Left forelimb (tissue), 1 donor: ENCODE results near the gene WDR59.

ENCODE experiments used
- DNase-seq: peaks from one replicate; pipeline ENCODE4 v3.0.0-alpha.2; 2018; ENCODE audit warnings: low spot score

Gene WDR59

DNA sequence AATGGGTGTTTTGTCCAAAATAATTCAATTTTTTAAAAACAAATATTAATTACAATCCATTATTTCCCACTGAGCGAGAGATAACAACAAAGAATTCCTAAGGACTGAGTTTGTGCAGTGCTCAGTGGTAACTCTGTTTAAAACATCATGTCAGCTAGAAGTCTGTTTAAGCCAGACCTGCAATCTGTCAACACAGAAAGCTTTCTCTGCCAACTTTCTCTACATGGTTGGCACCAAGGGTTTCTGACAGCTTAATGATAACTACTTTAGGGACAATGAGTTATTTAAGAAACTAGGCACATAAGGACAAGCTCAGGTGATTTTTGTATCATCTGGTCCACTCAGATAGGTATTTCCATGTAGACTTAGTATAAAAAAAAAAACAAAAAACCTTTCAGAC lies 81.8 kb downstream of the WDR59 start:
- no peak for DNase-seq

GRCh38 chr16:74902161-74902560 lies 82.8 kb downstream of the WDR59 start:
- DNase-seq = no peak

GRCh38 chr16:74901606-74902005 lies 83.3 kb downstream of the WDR59 start:
- DNase-seq = no peak

GRCh38 chr16:74899816-74900215 lies 85.1 kb downstream of the WDR59 start:
- DNase-seq = no peak

GRCh38 chr16:74898659-74899058 lies 86.3 kb downstream of the WDR59 start:
- DNase-seq = no peak

GRCh38 chr16:74896389-74897370 lies 88.2 kb downstream of the WDR59 start:
- no peak for DNase-seq

GRCh38 chr16:74893541-74893940 lies 91.4 kb downstream of the WDR59 start:
- DNase-seq = no peak

DNA sequence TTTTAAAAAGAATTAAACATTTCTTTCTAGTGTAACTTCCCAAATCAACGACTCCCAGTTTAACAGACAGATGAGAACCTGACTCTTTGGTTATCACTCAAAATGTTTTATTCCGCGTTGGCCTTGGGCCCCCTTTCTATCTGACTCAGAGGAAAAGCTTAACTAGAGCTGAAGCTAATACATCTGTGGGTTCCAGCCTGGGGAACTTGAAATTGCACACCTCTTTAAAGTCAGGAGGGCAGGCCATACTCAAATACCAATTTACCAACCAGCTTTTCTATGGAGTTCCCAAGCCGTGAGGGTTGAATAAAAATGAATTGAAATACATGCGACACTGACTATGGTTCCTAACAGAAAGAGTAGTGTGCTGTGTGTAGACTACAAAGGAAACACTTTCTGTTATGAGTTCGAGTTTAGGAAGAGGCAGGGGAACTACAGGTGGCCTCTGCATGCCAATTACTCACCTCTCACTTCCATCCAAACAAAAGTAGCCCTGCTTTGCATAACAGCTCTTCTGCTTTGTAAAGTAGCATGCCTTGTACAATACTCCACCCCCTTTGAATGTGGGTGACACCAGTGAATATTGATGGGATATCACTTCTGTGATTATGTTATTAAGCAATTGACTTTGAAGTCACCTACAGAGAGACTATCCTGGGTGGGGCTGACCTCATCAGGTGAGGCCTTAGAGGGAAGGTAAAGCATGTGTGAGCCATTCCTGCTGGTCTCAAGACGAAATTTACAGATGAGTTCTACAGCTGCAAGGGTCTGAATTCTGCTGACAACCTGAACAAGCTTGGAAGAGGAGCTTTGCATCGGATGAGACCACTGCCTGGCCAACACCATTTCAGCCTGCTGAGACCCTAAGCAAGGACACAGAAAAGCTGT lies 92.1 kb downstream of the WDR59 start:
- DNase-seq = no peak

DNA sequence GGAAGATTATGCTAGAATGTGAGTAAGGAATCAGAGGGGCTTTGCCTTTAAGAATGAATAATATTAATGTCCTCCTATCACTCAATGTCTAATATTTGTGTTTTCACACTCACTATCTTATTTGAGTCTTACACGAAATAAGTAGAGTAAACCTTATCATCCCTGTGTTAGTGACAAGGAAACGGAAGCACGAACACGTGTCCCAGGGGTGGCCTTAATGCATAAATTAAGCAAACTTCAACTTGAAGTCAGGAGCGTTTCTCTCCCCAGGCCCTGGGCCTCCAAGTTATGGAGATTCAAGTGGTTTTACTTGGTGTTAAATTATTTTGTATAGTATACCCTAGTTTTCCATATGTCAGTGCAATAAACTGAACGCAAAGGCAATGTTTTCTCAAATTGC lies 96.0 kb downstream of the WDR59 start:
- no peak for DNase-seq

DNA sequence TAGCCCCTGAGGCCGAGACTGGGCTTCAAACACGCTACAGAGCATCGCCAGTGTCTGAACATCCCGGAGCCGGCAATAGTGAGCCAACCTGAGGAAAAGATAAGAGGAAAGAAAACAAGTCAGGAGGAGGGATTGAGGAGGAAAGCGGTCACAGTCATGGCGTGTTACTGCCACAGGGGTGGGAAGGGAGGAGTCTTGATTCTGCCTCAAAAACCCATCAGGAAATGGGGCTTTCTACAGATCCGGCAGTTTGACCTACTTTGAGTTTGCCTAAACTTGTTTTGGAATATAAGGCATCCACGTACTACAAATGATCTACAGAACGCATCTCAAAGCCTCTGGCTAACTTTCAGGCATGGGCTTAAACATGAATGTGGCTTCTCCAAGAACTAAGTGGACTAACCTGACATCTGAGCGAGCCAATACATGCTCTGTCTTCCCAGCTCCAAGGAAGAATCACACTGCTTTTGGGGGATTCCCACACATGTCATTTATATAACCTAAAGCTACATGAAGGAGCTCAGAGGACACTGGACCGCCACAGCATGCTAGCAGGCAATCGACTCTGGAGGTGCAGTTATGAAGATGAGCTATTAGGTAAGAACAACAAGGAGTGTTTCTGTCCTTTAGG lies 96.6 kb downstream of the WDR59 start:
- no peak for DNase-seq

DNA sequence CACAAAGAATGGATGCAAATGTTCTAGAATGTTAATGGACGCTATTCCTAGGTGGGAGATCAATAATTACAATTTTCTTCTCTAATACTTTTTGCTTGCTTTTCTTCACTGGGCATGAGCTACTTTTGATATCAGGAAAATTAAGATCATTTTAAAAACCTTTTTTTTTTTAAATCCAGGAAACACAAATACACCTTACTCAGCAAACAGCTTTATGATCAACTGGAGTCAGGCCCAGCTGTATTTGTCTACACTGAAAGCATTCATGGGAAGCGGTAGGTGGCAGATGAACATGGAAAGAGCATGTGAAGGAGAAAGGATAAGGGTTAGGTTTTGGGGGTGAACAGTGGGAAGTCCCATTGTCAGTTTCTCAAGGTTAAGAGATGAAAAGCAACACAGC lies 97.8 kb downstream of the WDR59 start:
- DNase-seq = no peak

DNA sequence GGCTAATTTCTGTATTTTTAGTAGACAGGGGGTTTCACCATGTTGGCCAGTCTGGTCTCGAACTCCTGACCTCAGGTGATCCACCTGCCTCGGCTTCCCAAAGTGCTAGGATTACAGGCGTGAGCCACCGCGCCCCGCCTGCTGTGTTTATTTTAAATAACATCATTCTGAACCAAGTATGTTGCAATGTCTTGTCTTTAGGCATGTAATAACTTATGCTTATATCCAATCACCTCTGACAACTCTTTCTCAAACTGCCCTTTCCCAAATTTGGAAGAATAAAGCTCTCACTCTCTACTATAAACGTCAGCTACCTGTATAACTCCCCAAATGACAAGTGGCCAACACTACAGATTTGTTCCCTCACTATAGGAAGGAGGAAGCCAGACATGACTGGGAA lies 107.2 kb downstream of the WDR59 start:
- no peak for DNase-seq

DNA sequence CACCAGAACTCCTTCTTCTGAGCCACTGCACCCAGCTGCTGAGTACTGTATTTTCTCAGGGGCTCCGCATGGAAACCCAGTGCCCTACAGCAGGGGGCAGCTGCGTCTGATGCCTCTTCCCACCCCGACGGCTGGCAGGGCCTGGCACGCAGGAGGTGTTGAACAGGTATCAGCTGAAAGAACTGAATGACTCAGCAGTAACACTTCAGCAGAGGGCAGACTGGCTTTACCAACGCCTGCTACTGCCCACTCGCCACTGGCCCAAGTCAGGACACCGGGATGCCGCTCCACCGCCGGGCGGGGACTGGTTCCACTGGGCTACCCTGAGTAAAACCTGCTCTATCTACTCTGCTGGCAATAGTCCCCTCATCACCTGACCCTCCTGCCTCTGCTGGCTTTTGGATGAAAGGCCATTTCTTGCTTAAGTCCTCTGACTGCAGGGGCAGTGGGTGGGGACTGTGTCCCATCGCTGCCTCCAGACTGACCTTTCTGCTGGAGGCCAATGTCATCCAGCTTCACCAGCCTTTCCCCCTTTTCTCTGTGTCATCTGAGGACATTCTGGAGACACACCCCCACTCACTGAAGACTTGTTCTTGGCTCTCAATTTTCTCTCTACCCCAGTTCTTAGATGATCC lies 109.9 kb downstream of the WDR59 start:
- no peak for DNase-seq

GRCh38 chr16:74874123-74874522 lies 110.8 kb downstream of the WDR59 start:
- no peak for DNase-seq

GRCh38 chr16:74872302-74872701 lies 112.6 kb downstream of the WDR59 start:
- no peak for DNase-seq

DNA sequence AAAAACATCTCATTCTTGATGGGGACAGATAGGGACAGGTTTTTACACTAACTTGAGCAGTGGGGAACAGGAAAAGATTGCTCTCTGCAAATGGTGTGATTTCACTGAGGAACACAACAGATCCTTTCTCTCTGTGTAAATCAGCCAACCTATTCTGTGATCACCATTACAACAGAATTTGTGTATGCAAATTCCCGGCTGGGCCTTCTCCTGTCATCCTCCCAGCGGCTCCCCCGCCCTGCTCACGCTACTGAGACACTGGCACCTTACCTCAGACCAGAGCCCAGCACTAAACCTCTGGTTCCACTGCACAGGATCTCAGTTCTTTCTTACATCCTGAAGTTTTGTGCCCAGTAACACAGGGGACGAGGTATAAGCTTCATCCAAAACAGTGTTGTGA lies 113.3 kb downstream of the WDR59 start:
- no peak for DNase-seq

DNA sequence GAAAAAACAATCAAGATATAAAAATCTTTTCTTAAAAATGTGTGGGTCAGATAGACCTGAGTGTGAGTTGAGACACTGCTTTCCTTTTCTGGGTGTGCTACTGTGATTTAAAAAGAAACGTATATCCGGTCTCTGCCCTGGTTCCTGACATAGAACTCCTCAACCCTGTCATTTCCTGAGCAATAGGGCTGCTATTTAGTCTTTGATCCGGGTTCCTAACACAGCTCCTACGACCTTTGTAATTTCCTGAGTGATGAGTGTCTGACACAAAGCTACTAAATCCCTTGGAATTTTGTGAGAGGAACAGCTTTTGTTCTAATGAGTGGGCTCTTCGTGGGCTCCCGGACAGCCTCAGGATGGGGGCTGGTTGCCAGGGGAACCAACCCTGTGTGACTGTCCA lies 116.4 kb downstream of the WDR59 start:
- no peak for DNase-seq

DNA sequence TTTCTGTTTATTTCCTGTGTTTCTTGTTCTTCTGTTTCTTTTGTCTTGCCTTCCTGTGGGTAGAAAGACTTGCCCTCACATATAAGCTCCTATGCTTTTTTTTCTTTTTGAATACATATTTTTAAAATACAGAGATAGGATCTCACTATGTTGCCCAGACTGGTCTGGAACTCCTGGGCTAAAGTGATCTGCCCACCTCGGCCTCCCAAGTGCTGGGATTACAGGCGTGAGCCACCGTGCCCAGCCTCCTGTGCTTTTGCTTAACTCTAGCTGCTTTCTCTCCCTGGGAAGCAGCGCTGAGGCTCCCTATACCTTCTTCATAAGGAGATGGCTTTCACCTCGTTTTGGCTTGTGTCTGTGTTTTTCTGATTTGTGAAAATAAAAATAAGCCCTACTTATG lies 116.9 kb downstream of the WDR59 start:
- no peak for DNase-seq

- no peak for DNase-seq
Observed at GRCh38 chr16:74867281-74867849, 117.6 kb downstream of the WDR59 start.

DNA sequence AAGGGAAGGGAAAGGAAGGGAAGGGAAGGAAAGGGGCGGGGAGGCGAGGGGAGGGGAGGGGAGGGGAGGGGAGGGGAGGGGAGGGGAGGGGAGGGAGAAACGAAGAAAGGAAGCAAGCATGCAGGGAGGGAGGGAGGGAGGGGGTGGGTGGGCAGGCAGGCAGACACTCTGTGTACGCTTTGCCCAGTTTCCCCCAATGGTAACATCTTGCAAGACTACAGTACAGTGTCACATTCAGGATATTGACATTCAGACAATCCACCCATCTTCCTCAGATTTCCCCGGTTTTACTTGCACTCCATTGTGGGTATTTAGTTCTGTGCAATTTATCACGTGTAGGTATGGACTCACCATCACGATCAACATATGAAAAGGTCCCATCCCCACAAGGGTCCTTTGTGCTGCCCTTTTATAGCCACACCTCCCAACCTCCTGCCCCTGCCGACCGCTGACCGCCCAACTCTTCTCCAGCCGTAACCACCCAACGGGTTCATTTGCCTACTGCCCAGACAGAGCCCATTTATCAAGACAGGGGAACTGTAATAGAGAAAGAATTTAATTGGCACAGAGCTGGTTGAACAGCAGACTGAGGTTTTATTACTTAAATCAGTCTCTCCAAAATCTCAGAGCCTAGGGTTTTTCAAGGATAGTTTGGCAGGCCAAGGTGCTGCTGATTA lies 118.9 kb downstream of the WDR59 start:
- no peak for DNase-seq

- no peak for DNase-seq
Observed at GRCh38 chr16:74862743-74863244, 122.1 kb downstream of the WDR59 start.
